NCI-H748 (cell line): ENCODE results near the gene CHST8.

Experiments used
- DNase-seq: peaks from one replicate; lab custom pipeline; 2025; ENCODE audit not compliant: unreplicated experiment; lab: John Stamatoyannopoulos, UW

The CHST8 gene

DNA sequence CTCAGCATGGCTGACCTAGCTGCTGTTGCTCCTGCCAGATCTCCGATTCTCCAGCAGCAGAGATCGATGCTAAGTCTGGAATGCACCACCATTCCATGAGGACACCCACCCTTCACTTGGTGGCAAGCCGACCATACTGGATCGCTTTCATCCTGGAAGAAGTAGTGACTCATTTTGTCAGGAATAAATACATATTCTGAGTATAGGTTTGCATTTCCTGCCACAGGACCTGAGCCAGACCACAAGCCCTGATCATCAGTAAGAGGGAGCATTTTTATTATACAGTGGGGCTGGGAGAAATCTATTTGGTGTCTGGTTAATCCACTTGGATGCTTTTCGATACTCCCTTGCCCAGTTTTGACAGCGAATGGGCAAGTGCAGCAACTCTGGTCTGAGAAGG is 164.0 kb downstream of the CHST8 start:
- no peak for DNase-seq

DNA sequence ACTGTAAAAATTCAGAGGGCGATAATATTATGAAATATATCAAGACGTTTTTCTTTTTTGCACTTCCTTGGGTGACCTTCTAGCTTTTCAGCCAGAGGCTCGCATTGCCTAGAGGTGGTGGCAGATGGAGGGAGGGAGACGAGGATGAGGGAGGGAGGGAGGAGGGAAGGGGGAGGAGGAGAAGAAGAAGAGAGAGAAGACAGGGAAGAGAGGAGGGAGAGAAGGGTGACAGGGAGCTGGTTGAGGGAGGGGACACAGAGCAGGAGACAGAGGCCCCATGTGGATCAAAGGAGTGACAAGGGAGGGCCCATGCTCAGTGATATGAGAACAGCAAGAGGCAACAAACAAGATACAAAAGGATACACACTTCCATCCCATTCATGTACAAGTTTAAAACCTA is 166.9 kb downstream of the CHST8 start:
- DNase-seq: no peak

DNA sequence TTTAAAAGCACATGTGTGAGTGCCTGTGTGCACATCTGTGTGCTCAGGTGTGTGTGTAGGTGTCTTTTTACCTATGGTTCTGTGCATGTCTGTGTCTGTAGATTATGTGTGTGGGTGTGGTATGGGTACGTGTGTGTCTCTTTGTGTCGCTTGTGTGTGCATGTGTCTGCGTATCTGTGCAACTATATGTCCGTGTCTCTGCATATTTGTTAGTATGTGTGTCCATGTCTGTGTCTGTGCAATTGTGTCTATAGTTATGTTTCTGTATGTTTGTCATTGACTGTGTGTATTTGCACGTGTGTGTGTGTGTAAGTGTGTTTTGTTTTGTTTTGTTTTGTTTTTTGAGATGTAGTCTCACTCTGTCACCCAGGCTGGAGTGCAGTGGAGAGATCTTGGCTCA is 167.6 kb downstream of the CHST8 start:
- DNase-seq: no peak

DNA sequence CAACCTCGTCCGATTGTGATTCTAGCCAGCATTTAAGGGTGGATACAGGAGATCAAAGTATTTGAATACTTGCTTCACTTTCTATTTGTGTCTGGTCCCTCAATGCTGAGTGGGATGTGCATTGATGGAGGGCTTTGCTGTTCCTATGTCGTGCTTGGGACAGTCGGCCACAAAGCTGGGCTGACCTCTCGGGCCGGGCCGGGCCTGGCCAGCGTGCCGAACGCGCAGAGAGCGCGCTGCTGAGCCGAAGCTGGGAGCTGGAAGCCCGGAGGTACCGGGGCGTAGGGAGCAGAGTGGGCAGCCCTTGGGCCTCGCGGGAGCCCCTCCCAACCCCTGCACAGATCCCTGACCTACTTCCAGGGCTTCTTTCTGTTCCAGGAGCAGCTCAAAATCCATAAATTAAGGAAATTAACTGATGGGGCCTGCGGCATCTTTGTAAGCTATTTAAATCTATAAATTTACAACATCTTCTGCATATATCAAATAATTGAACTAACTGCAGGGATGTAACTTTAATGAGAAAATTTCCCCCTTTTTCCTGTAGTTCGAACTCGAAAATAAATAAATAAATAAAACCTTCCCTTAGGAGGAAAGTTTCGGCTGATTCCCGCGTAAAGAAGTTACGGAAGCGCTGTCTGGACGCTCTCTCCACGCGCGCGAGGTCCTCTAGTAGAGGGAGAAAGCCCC is 173.1 kb downstream of the CHST8 start:
- DNase-seq: no peak

DNA sequence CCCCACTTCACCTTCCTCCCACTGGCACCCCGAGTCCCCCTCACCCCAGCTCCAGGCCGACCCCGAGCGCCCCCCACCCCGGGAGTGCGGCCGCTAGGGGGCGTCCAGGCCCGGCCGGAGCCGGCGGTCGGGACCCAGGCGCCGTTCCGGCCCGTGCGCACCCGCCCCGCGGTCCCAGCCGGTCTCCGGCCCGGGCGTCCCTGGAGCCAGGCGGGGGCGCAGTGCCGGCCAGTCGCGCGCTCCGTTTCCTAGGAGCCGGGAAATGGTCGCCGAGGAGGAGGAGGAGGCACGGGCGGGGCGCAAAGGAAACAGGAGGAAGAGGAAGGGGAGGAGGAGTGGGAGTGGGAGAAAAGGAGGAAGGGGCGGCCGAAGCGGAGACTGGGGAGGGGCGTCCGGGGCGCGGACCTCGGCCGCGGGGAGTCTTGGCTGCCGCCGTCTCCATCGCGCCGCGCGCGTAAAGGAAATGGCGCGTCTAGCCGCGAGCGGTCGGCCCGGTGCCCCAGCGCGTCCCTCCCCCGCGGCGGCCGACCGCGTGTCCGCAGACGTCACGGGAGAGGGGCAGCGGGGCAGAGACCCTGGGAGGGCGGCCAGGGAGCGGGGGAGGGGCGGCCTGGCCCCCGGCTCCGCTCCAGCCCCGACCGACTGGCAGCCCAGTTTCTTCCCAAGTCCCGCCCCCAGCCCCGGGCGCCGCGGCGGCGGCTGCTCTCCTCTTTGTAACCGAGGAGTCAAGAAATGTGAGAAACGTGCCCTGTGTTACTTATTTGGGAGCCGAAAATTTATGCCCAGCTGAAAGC is 173.8 kb downstream of the CHST8 start:
- DNase-seq: peak; percentile 91

DNA sequence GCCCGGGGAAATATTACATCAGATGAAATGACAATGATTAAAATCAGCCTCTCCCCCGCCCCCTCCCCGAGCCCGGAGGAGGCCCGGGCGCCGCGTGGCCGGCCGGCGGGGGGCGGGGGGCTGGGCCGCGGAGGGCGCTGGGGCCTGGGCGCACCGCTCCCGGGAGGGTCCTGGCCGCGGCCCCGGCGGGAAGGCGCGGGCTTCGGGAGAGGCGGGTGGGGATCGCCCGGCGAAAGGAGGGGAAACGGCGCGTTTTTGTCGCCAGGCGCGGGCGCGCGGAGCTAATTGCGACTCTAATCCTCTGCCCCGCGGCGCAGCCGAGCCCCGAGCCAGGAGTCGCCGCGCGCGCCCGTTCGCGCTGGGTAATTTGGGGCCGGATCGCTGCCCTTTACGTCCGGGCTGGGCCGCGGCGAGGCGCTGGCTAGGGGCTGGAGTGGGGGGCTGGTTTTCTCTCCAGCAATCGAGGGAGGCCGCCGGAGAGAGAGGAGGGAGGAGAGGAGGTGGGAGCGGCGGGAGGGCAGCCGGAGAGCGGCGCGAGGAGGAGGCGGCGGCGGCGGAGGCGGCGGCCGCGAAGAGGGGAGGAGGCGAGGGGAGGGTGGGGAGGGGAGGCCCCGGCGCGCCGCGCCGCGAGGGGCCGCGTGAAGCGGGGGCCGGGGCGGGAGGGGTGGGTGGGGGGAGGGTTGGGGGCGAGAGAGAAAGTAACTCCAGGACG is 174.6 kb downstream of the CHST8 start, which contains the start of gene KCTD15:
TSS of gene KCTD15 (plus strand) at position 707 of the 712 bp plus-strand sequence. CDS start 3,585 bp downstream, outside the sequence.
- DNase-seq: peak; percentile 81

DNA sequence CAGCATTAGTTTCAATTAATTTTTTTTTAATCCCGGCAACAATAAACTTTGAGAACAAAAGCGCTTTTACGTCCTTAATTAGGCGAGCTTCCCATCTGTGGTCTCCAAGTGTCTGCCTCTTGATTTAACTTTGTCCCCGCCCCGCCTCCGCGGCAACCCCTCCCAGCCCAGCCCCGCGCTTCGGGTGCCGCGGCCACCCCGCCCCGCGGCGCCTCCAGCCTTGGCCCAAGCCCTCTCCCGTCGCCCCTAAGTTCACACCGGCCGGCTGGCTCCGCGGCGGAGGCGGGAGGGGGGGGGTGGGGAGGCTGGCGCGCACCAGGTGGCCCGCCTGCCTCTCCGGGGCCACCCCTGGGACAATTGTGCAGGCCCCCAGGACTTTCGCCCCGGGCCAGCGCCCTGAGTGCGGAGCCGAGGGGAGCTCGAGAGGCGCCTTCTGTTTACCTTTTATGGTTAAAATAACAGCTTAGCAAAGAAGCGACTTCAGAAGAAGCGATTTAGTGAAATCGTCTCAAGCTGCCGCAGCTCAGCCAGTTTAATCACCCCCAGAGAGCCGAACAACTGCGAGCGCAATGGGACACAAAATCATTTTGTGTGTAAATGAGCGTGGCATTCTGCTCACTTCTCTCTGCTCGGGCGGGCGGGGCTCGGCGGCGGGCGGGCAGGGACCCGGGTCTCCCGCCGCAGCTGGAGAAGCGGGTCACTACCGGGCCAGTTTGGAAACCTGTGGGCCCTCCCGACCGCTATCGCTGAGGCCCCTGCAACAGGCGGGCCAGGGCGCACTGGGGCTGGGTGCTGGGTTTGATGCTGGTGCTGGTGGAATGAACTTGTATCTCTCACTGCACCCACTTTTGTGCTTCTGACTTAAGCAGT is 176.3 kb downstream of the CHST8 start:
- DNase-seq: peak; percentile 64

DNA sequence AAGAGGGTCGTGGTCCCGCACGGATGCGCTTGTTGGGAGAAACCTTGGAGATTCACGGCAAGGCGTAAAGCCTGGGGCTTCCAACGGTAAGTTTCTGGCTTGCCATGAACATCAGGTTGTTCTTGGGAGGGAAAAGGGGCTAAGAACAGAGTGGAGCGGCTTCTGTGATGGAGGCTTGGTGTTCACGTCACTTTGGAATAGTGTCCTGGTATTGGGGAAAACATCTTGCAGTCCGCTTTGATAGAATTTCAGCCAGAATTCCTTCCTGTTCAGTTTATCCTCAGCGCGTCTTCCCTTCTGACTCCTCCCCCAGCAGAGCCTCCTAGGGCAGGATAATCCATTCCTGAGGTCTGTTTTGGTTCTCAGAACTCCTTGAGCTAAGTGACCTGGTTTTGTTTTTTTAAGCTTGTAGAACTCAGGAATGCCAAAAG is 176.9 kb downstream of the CHST8 start:
- DNase-seq: no peak

DNA sequence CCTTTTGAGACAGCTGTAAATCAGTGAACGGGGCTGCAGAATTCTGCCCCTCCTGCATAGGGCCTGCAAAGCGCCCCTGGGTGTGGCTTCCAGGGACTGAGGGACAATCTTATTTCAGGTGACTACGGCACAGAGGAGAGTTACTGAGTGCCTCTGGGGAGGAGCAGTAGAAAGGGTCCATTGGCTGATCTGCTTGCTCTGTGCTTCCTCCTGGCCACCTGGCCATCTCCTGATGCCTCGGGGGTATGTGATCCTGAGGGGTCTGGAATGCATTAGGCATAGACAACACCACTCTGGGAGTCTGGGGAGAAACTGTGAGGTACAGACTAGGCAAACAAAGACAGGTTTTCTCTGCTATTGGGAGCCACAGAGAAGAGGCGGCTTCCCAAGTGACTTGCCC is 177.7 kb downstream of the CHST8 start:
- DNase-seq: no peak

DNA sequence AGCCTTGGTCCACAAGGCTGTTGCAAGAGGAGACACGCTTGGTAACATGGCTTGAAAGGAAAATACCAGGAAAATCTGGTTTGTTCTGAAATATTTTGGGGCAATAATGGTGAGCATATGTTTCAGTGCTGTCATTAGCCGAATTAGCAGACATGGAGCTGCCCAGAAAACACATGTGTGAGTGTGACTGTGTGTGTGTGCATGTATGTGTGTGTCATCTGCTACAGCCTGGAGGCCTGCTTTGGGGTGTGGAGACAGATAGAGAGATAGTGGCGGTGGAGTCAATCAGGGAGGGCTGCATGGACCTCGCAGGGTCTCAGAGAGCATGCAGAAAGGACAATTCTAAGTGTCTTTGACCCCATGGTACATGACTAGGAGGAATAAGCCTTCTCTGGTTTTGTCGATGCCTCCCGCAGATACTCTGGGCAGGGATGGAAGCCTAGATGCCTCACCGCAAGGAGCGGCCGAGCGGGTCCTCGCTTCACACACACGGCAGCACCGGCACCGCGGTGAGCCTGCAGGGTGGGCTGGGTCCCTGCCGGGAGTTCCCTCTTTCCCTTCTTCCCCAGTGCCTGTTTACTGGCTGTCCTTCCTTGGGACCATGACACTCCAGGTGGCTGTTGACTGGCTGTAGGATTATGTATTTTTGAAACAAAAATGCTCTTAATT is 178.4 kb downstream of the CHST8 start:
- DNase-seq: no peak

DNA sequence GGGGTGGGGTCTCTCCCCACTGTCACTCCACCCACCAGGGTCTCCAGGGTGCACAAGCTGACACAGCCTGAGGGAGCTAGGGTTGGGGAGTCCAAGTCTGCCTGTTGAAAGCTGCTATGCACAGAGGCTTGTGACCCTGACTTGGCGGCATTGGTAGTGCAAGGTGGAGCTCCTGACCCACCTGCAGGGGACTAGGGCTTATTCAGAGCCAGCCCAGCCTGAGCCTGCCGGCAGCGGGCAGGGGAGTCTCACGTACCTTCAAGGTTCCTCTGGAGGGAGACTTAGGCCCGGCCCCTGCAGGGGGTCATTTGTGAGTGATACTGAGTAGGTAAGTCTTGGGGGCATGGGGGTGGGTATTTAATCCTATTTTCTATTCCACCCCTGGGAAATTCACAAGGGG is 179.7 kb downstream of the CHST8 start:
- DNase-seq: no peak

DNA sequence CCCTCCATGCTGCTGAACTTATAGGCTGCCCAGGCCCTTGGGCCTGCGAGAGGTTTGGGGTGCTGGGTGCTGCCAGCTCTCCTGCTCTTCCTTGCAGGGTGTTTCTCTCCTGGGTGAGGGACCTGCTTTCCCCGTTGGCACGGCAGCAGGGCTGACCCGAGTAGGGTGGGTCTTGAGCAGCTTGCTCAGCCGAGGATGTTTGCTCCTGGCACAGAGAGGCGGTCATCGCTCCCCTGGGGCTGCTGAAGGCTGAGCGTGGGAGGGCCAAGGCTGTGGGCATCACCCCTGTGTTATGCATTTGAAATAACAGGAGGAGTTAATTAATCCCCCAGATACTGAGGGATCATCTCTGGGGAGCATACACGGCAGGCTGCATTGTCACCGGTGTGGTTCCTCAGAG is 180.2 kb downstream of the CHST8 start:
- DNase-seq: no peak

DNA sequence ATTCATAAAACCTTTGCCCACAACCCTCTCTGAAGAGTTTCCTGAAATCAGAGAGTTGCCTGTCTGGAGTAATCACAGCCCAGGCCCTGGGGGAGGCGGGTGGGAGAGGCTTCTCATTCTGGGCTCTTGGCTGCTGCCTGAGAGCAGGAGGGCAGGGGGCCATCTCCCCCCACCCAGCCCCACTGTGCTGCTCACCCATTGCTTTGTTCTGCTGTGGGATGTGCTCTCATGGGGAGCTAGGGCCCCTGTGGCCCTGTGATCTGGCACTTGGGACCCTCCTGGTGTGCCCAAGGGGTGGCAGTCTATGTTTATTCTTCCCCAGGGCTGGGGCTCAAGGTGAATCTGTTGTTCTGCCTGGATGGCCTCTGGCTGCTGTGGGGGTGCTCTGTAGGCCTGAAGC is 181.0 kb downstream of the CHST8 start:
- no peak for DNase-seq

DNA sequence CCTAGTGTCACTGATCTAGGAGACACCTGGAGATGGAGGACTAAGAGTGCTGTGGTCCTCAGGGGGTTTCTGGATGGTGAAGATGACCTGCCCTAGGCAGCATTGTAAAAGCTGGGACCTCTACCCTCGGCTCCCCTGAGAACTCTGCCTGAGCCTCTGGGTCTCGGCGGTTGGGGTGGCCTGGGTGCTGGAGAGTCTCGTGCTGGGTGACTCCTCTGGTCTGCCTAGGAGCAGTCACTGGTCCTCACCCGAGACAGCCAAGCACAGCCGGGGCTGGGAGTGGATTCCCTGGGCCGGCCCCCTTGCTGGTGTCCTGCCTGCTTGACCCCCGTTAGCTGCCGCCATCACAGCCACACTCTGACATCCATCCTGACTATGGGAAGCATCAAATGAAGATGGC is 181.6 kb downstream of the CHST8 start:
- no peak for DNase-seq

DNA sequence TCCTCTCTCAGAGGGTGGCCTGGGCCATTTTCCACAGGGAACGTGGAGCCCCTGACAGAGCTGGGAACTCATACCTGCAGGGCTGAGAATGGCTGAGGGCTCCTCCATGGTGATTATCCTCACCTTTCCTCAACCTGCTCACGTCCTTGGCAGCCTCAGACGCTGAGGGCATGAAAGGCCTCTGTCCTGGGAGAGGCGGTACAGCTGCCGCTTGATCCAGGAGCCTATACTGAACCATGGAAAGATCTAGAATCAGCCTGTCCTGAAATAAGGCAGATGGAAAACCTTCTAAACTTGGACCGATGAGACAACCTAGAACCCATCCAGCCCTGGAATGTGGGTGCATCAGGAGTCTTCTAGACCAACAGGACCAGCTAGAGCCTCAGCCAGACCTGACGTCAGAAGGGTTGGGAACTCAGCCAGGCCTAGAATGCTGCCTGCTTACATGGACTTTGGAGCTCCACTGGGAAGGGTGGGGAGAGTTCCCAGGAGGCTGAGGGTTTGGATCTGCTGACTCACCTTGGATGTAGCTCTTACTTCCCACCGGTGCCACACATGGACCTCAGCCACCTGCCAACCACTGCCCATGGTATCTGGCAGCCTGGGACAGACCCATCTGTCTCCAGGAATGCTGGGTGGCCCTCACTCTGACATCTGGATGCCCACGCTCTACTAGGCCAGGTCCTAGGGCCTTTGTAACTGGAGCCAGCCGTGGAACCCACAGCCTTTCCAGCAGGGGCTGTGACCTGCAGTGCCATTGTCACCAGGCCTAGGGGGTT is 182.5 kb downstream of the CHST8 start:
- no peak for DNase-seq

DNA sequence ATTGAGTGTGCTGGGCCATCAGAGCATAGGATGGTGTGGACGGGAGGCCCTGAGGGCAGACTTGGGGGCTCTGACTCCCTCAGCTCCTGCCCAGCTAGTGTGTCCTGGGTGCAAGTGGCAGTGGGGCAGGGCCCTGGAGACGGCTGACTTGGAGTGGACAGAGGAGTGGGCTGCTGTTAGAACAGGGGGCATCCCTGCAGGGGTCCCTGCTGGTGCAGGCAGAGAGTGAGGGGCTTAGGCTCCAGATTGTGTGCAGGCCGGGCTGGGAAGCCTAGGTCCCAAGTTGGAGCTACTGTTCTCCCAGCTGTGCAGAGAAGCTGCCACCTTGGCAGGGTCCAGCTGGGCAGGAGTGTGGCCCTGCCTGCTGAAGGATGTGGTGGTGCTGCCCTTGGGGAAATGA is 183.6 kb downstream of the CHST8 start:
- no peak for DNase-seq

DNA sequence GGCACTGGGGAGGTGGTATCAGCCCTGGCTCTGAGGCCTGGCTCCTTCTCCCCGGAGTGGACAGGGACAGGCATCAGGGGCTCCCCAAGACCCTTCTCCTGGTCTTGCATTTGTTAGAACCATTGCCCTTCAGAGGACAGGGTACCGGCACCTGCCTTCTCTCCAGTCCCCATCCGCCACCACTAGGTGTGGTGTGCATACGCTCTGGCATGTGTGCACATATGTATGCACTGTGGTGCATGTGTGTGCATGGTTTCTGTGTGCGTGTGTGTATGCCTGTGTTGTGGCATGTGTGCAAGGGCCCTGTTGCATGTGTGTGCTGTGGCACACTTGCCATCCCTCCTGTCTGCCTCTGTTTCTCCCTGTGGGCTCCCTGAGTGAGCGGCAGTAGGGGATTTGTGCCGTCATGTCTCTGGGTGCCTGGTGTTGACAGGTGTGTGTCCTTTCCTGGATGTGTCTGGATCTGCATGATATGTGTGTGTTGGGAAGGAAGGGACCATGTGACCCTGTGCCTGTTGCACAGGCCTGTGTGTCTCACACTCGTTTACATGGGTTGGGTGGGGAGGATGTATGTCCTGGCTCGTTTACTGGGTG is 184.2 kb downstream of the CHST8 start:
- DNase-seq: no peak

DNA sequence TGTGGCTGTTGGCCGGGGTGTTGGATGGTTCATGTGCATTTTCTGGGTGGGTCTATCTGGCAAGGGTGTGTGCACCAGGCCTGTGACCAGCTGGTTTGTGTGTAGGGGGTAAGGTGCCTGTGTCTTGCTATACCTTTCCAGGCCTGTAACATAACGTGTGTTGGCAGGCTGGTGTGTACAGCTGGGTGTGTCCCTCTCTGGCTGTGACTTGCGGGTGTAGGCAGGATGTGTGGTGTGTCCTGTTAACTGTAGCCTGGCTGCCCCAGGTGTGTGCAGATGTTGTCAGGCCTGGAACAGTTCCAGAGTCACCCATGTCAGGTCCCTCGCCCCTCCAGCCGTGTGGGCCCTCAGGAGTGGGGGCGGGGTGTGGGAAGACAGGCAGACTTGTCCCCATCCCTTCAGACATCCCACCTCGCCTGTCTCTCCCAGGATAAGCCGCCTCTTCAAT is 184.7 kb downstream of the CHST8 start:
- DNase-seq: no peak

DNA sequence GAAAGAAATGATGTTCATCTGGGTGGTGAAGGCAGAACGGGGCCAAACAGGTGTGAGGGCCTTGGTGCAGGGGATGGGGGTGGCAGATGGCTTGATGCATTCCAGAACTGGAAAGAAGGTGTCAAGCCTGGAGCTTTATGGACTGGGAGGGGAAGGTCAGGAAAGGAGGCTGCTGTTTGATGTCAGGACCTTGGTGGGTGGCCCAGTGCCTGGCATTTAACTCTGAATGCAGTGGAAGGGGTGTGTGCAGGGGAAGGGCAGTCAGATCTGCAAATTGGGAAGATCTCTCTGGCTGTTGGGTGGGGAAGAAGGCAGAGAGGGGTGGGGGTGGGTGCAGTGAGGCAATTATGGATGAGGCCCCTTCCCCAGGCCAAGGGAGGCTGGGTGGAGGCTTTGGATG is 186.6 kb downstream of the CHST8 start:
- no peak for DNase-seq
